ENCODE measurements around the gene PDE3B.
"Not testable (repeated sequence)": the region's sequence is repeated elsewhere in the genome, so short reads cannot be mapped to it uniquely, and the experiment has no call there.

PDE3B gene

DNA sequence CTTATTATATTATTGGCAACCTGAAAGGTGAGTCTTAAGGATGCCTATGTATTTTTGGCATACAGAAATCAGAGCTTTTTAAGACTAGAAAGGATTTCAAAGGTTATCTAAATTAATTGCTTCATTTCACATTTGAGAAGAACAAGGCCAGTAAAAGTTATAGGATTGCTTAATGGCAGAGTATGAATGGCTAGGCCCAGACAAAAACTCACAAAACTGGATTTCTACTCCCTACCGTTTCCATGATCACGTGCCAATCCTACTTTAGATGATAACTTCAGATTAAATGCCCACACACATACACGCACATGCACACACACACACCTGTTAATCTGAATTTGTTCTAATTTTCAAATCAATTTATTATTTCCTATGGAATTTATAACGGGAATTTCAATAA lies 1.8 kb upstream of the PDE3B start:
- DNase-seq (ENCODE audit: low read depth, low spot score), result no peak

DNA sequence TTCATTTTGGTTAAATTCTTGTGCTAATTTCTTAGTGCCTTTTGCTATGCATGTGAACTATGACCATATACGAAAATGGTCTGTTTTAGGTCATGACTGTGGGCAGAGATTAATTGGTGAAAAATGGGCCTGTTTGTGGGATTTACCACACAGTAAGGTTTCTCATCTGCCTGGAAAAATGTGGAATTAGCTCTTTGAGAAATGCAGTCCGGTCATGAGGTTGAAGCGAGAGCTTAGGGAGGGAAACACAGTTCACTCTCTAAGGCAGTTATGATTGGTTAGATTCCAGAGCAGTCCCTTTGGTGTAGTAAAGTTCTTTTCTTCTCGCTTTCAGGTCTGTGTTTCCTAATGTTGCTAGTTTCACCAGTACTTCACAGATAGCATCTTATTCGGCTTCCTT lies 1.2 kb upstream of the PDE3B start:
- DNase-seq (ENCODE audit: low read depth, low spot score), result no peak

DNA sequence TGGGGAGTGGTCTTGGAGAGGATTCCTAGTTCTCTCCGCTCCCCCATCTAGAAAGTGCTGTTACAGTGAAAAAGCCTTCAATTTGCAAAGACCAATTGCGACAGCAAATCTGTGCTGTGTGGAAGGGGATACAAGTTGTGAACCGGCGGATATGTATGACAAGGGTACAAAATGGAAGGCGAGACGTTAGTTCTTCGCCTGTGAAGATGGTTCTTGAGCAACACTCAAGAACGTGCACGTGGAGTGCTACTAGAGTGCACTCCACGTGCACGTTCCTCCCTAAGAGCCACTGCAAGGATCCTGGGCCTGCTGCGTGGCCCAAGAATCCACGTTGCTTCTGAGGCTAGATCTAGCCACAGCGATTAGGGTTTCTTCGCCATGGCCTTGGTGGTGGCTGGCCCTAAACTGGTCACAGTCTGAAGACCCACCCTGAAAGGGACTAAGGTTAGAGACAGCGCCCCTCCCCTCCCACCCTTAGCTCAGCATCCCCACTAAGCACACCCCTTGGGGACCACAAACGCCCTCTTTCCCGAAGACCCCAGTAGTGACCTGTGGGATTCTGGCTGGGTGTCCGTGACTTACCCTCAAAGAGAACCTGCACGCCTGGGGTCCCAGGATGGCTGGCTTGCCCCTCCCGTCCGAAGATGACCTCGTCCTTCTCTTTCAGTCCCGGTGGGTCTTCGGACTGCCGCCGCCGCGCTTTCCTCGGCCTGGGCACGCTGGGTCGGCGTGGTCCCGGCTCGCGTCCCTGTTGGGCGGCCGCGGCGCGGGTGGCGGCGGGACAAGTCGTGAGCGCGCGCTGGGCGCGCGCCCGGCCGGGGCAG lies 519 bp upstream of the PDE3B start:
- no peak for DNase-seq (ENCODE audit: low read depth, low spot score)

DNA sequence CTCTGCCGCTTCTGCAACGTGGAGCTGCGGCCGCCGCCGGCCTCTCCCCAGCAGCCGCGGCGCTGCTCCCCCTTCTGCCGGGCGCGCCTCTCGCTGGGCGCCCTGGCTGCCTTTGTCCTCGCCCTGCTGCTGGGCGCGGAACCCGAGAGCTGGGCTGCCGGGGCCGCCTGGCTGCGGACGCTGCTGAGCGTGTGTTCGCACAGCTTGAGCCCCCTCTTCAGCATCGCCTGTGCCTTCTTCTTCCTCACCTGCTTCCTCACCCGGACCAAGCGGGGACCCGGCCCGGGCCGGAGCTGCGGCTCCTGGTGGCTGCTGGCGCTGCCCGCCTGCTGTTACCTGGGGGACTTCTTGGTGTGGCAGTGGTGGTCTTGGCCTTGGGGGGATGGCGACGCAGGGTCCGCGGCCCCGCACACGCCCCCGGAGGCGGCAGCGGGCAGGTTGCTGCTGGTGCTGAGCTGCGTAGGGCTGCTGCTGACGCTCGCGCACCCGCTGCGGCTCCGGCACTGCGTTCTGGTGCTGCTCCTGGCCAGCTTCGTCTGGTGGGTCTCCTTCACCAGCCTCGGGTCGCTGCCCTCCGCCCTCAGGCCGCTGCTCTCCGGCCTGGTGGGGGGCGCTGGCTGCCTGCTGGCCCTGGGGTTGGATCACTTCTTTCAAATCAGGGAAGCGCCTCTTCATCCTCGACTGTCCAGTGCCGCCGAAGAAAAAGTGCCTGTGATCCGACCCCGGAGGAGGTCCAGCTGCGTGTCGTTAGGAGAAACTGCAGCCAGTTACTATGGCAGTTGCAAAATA lies 816 bp downstream of the PDE3B start:
- DNase-seq (ENCODE audit: low read depth, low spot score), result no peak

DNA sequence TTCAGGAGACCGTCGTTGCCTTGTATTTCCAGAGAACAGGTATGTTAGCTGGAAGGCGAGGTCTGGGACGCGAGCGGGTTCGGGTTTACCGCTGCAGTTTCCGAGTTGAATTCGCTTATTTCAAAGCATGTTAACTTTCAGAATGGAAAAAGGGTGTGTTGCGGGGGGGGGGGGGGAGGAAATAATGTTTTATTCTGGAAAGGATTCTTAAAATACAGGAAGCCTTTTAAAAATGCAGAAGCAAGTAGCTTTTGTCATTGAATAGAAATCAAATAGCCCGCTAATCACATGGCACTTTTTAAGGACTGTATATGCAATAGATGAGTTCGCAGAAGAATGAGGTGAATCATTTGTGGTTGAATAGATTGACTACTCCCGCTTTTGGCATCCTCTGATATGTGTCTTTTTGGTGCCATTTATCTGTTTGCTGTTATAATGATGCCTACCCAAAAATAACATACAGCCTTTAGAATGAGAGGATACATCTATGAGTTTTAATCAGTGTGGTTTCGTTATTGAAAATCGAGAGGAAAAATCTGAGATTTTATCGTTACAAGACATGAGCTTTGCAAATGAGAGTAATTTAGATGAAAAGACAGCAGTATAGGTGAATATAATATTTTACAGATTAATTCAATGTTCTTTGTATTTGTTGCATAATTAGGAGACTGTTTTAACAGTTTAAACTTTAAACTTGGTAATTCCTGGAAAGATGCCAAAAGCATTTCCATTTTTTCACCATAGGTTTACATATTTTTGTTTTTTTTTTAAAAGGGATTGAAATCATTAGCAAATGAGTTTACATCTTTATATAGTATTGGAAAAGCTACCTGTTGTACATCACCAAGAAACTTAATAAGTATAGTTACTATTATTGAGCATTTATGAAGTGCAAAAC lies 1.7 kb downstream of the PDE3B start:
- DNase-seq (ENCODE audit: low read depth, low spot score), result no peak

DNA sequence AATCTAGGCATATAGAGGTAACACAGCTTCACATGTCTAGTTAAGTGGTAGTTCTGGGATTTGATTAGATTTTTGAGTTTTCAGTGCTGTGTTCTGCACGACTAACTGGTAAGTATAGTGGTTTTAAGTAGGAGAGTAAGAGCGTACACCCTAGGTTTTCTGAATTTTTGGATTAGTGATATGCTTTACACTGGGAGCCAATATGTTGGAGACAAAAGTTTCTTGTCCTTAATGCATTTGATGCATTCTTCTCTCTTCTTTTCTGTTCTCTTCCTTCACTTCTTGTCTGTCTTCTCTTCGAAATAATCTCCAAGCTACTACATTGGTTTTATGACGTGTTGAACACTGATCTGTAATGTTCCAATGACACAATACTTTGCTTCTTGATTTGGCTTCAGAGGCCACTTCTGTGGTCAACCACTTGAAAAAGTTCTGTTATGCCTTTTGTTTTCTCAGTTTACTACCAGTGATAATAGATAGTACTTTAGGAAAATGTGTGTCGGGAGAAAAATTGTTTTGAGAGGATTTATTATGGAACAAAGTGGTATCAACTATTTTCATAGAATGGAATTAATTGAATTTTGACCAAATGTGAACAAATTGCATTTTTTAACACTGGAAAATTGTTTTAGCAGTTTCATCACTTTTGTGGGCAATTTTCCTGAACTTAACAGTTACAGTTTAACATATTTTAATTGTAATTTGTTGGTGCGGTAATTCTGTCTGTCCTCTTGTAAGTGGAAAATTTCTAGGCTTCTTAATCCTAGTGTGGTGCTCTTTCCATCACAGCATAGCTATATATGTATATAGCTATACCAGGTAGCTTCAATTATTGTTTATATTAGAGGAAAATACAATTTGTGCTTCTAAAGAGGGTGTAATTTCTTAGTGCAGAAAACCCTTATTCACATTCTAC lies 2.6 kb downstream of the PDE3B start:
- DNase-seq (ENCODE audit: low read depth, low spot score), result no peak

DNA sequence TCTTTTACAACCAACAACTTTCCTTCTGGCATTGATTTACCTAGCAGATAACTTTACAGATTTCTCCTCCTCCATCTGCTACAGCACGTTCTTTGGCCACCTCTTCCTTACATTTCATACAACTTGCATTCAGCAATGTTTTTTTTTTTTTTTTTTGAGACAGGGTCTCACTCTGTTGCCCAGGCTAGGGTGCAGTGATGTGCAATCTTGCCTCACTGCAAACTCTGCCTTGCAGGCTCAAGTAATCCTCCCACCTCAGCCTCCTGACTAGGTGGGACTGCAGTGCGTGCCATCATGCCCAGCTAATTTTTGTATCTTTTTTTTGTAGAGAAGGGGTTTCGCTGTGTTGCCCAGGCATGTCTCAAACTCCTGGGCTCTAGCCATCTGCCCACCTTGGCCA lies 6.5 kb downstream of the PDE3B start:
- no peak for DNase-seq (ENCODE audit: low read depth, low spot score)

DNA sequence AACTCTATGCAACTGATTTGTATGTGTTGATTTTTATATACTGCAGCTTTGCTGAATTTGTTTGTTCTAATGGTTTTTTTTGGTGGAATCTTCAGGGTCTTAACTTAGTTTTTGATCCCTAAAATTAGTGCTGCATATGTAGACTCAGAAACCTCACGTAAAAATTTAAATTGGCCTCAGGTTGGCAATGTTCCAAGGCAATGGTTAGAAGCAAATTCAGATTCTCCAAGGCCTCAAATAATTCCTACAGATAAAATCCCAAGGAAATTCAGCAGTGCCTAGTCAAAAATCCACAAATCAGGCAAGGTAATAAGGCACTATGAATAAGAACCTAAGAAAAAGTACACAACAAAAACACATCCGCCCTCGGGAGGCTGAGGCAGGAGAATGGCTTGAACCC lies 9.5 kb downstream of the PDE3B start:
- DNase-seq (ENCODE audit: low read depth, low spot score), result no peak

DNA sequence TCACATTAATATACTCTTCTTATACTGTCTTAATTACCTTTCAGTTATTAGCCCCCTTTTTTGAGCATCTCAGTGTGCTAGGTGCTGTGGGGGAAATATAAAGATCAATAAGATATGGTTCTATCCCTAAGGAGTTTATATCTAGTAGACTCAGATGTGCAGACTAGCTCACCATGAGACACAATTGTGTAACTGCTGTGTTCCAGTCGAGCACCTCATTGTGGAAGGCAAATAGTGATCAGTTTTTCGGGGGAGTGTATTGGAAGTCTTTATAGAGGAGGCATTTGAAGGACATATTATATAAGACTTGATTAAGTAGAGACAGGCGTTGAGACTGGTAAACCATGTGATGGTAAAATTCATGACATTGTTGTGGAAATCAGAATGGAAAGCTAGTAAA lies 11.8 kb downstream of the PDE3B start:
- no peak for DNase-seq (ENCODE audit: low read depth, low spot score)

DNA sequence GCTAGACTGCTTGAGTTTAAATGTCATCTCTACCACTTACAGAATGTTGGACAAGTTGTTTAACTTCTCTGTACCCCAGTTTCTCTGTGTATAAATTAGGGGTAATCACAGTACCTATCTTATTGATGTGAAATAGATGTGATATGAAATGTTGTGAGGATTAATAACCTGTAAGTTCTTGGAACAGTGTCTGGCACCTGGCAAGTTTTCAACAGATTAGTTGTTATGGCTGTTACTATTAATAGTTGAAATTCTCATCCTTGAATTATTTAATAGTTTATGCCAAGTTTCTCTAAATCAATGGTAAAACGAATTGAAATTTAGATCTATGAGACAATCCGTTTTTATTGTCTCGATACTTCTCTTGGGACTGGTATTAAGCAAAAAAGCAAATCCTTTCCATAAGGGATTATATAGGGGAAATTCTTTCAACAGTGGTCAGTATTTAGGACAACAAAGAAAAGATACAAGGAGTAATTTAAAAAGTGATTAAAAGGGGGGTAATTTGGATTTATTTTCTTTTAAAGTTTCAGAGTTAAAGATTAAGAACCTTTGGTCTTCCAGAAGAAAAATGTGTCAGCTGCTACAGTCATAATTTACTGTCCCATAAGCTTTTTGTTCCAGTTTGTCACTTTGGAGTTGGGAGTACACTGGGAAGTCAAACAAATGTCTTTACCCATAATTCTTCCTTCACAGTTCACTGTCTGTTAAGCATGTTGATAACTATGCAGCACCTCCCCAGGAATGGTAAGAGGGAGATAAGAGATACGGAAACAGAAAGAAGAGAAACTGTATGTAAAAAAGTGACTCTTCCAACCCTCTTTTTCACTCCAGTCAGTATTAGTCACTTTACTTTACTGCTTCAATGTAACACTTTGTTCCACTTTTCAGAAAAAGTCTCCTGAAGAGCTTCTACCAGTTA lies 13.2 kb downstream of the PDE3B start:
- no peak for DNase-seq (ENCODE audit: low read depth, low spot score)

DNA sequence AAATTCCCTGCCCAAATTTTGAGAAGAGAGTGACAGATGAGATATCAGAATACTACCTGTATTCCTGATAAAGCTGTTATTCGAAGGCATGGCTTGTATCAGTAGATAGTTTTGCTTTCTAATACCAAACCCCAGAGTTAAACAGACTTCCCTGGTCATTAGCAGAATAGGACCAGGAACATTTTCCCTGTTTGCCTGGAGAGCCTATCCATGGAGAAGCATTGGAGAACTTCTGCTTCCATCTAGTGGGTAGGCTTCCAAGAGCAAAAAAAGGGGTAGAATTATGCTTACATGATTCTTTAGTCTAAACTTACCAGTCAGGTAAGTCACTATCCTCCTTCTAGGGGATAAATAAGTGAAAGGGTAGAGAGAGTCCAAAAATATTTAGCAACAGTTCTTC lies 14.2 kb downstream of the PDE3B start:
- DNase-seq (ENCODE audit: low read depth, low spot score), result no peak

DNA sequence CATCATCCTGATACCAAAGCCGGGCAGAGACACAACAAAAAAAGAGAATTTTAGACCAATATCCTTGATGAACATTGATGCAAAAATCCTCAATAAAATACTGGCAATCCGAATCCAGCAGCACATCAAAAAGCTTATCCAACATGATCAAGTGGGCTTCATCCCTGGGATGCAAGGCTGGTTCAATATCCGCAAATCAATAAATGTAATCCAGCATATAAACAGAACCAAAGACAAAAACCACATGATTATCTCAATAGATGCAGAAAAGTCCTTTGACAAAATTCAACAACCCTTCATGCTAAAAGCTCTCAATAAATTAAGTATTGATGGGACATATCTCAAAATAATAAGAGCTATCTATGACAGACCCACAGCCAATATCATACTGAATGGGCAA lies 21.3 kb downstream of the PDE3B start:
- not testable (repeated sequence) for DNase-seq (ENCODE audit: low read depth, low spot score)

DNA sequence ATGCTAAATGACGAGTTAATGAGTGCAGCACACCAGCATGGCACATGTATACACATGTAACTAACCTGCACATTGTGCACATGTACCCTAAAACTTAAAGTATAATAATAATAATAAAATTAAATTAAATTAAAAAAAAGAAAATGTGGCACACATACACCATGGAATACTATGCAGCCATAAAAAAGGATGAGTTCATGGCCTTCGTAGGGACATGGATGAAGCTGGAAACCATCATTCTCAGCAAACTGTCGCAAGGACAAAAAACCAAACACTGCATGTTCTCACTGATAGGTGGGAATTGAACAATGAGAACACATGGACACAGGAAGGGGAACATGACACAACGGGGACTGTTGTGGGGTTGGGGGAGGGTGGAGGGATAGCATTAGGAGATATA lies 23.7 kb downstream of the PDE3B start:
- not testable (repeated sequence) for DNase-seq (ENCODE audit: low read depth, low spot score)

DNA sequence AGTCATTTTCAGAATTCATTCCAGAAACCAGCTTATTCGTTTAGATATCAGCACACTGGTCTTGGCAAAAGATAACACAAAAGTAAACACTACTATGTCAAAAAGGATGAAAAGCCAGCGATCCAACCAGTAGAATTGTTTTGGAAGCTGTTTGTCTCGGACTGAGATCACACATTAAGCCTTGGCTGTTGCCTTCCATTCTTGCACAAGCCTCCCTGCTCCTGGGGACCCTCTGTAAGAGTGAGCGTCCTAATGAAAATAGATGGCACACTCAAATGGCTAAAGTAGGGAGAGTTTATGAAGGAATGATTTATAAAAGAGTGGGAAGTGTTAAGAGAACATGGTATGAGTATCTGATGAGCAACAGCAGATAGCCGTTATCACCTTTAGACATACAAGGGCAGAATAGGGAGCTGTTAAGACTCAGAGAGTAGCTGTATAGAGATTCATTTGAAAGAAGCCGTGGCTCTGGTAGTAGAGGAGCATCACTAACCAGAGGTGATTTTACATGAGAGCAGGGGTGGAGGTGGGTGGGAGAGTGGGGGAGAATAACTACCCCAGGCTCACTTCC lies 25.2 kb downstream of the PDE3B start:
- no peak for DNase-seq (ENCODE audit: low read depth, low spot score)

DNA sequence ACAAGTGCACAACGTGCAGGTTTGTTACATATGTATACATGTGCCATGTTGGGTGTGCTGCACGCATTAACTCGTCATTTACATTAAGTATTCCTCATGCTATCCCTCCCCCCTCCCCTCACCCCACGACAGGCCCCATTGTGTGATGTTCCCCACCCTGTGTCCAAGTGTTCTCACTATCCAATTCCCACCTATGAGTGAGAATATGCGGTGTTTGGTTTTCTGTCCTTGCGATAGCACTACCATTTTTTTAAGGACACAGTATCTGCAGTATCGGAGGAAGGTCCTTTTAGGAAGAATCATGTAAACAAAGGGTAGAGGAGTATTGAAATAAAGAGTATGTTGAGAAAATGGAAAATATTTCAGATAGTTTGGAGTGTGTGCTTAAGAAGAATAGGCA lies 25.9 kb downstream of the PDE3B start:
- no peak for DNase-seq (ENCODE audit: low read depth, low spot score)

DNA sequence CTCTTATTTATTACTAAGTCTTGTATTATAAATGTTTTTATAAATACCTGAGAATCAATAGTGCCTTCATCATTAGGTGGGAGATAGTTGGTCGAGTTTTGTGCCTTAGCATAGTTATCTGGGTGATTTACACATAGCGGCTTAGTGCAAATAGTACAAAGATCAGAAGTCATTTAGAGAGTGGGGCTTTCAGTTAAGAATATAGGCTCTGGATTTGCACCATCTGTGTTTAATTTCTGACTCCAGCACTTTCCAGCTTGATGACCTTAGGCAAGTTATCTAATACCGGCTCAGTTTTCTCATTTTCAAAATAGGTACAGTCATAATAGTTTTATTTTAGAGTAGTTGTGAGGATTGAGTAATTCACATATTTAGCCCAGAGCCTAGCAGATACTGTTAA lies 26.4 kb downstream of the PDE3B start:
- DNase-seq (ENCODE audit: low read depth, low spot score), result no peak

DNA sequence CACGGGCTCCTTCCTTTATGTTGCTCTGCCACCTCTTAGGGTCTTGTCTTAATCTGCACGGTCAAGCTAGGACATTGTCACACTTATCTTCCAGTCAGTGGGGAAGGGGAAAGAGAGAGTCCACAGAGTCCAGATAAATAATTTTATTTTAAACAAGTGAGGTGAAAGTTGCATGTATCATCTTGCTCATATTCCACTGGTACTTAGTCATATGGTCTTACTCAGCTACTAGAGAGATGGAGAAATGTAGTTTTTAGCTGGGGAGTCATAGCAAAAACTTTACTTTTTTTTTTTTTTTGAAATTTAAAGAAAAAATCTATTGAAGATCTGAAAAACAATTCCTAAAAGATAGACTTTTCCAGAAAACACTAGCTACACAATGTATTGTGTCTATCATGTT lies 29.0 kb downstream of the PDE3B start:
- no peak for DNase-seq (ENCODE audit: low read depth, low spot score)

DNA sequence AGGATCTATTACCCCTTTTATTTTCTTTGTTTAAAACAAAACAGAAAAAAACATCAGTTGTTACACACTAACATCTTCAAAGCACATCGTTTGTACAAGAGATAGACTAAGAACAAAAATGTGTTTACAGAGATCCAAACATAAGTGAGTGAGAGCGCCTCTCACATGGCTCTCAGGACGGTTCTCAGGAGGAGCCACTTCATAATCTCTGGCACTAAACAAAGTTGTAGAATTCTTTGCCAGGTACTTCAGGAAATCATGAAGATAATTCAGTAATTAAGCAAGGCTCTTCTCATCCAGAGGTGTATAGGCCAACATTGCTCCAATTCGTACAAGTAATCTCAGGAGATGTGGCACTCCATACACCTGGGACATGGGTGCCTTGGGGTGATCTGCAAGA lies 29.8 kb downstream of the PDE3B start:
- no peak for DNase-seq (ENCODE audit: low read depth, low spot score)

DNA sequence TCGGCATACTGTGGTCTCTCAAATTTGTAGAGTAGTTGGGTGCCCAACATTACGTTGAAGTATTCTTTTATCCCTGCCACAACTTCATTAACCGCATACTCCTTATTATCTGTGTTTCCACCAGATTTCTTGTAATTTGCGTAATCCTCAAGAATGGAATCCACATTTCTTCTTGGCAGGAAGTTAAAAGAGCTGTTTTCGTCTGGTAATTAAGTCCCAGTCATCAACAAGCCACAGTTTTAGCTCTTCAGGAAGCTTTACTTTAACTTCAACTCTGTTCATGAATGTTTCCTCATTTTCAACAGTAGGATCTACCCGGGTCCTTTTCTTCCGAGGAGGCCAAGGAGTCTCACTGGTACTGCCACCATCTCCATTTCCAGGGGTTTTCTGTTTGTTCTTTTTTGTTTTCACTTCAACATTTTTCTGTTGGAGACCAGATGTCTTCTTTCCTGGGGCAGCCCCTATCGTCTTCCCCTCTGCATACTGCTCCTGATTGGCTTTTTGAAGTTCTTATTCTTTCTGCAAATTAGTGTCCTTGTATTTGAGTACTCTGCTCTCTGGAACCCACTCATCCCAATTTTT lies 30.3 kb downstream of the PDE3B start:
- no peak for DNase-seq (ENCODE audit: low read depth, low spot score)
